HepG2 (cell line): ENCODE results near the gene SLC5A10. TPM values are rescaled to one million over a fixed set of nuclear protein-coding genes. Genes with fewer than 3 reads are reported as not detected.

Source experiments
- AGO1 ChIP-seq: fragments of 200-400 bp; formaldehyde crosslinking; IDR thresholded peaks from 2 replicates; pipeline ENCODE4 v1.6.1; 2017; ENCODE audit warnings: mild to moderate bottlenecking, low read depth, low read length, moderate library complexity; ENCODE audit not compliant: poor library complexity, severe bottlenecking
- ARHGAP35 ChIP-seq: sonication (generic); formaldehyde crosslinking; IDR thresholded peaks from 2 replicates; pipeline ENCODE4 v1.9.0; 2022; ENCODE audit warnings: mild to moderate bottlenecking, inconsistent platforms, moderate library complexity, missing genetic modification reagents, borderline replicate concordance
- BRD4 ChIP-seq: sonication (generic); formaldehyde crosslinking; IDR thresholded peaks from 2 replicates; pipeline ENCODE4 v1.4.0; 2020; ENCODE audit warnings: missing genetic modification reagents
- EEA1 ChIP-seq: sonication (generic); formaldehyde crosslinking; IDR thresholded peaks from 2 replicates; pipeline ENCODE4 v1.5.1; 2020; ENCODE audit warnings: mild to moderate bottlenecking, missing genetic modification reagents, borderline replicate concordance
- ERF ChIP-seq: IDR thresholded peaks from 2 replicates; pipeline ENCODE4 v1.6.1; 2018; ENCODE audit warnings: missing biosample characterization, missing genetic modification reagents
- FUBP1 ChIP-seq: sonication (generic); formaldehyde crosslinking; IDR thresholded peaks from 2 replicates; pipeline ENCODE4 v1.5.1; 2020; ENCODE audit warnings: missing genetic modification reagents, mild to moderate bottlenecking, borderline replicate concordance
- HDAC2 ChIP-seq: sonication (generic); formaldehyde crosslinking; IDR thresholded peaks from 2 replicates; pipeline ENCODE4 v1.4.0; 2020; ENCODE audit warnings: missing genetic modification reagents
- HOXA7 ChIP-seq: sonication (generic); formaldehyde crosslinking; IDR thresholded peaks from 2 replicates; pipeline ENCODE4 v1.8.1; 2022; ENCODE audit warnings: mild to moderate bottlenecking, missing genetic modification reagents, moderate library complexity
- KDM3A ChIP-seq: IDR thresholded peaks from 2 replicates; pipeline ENCODE4 v1.6.1; 2018; ENCODE audit warnings: low read depth, missing compliant biosample characterization
- NFIC ChIP-seq: IDR thresholded peaks from 2 replicates; pipeline ENCODE4 v1.6.1; 2012; ENCODE audit warnings: mild to moderate bottlenecking, low read length, inconsistent platforms
- SNAPC2 ChIP-seq: sonication (generic); formaldehyde crosslinking; IDR thresholded peaks from 2 replicates; pipeline ENCODE4 v1.8.1; 2022; ENCODE audit warnings: mild to moderate bottlenecking, missing genetic modification reagents
- ZBTB49 ChIP-seq: sonication (generic); formaldehyde crosslinking; IDR thresholded peaks from 2 replicates; pipeline ENCODE4 v1.4.0; 2020; ENCODE audit warnings: missing genetic modification reagents, borderline replicate concordance
- ZNF251 ChIP-seq: sonication (generic); formaldehyde crosslinking; IDR thresholded peaks from 2 replicates; pipeline ENCODE4 v1.9.0; 2021; ENCODE audit warnings: mild to moderate bottlenecking, missing genetic modification reagents
- ZNF484 ChIP-seq: sonication (generic); formaldehyde crosslinking; IDR thresholded peaks from 2 replicates; pipeline ENCODE4 v1.5.1; 2020; ENCODE audit warnings: mild to moderate bottlenecking, low read depth, missing genetic modification reagents, borderline replicate concordance
- ZNF747 ChIP-seq: sonication (generic); formaldehyde crosslinking; IDR thresholded peaks from 2 replicates; pipeline ENCODE4 v1.8.1; 2023; ENCODE audit warnings: missing genetic modification reagents, mild to moderate bottlenecking, borderline replicate concordance
- ZNF792 ChIP-seq: IDR thresholded peaks from 2 replicates; pipeline ENCODE4 v1.6.1; 2016
- ZSCAN20 ChIP-seq: sonication (generic); formaldehyde crosslinking; IDR thresholded peaks from 2 replicates; pipeline ENCODE4 v1.4.0; 2020; ENCODE audit warnings: missing genetic modification reagents, mild to moderate bottlenecking, borderline replicate concordance
- ZSCAN30 ChIP-seq: sonication (generic); formaldehyde crosslinking; IDR thresholded peaks from 2 replicates; pipeline ENCODE4 v1.5.0; 2020; ENCODE audit warnings: mild to moderate bottlenecking, missing genetic modification reagents
- polyA plus RNA-seq, 8 experiments: library from polyadenylated mRNA; depleted of rRNA in 3 of 8; stranded (reverse) in 7 of 8; unstranded in 1 of 8; fragments of >200 nt; fragmentation: Illumina TruSeq in 4 of 8; extraction: Trizol in 4 of 8; gene quantifications; 2 replicates each; pipeline versions ENCODE4 v1.2.1 to v1.2.3, GENCODE V29; 2011 to 2016; ENCODE audit warnings: low read depth in 4 of 8, missing spikeins in 1 of 8, mixed read lengths in 1 of 8; ENCODE audit not compliant: insufficient read depth in 1 of 8
- total RNA-seq, 5 experiments: library from RNA; depleted of rRNA; stranded (reverse); fragments of >200 nt; fragmentation: Illumina TruSeq; extraction: Trizol; gene quantifications; 2 replicates each; pipeline ENCODE4 v1.2.3, GENCODE V29; 2016; ENCODE audit warnings: low read depth in 1 of 5
- TF ChIP-seq, protein P1 (sequence below): sonication (generic); formaldehyde crosslinking; IDR thresholded peaks from 2 replicates; pipeline ENCODE4 v1.5.1; 2020; ENCODE audit warnings: mild to moderate bottlenecking, moderate library complexity, missing genetic modification reagents
- TF ChIP-seq, protein P2 (sequence below): sonication (generic); formaldehyde crosslinking; IDR thresholded peaks from 2 replicates; pipeline ENCODE4 v1.4.0; 2020; ENCODE audit warnings: missing genetic modification reagents
- TF ChIP-seq, protein P3 (sequence below): sonication (generic); formaldehyde crosslinking; IDR thresholded peaks from 2 replicates; pipeline ENCODE4 v1.5.1; 2020; ENCODE audit warnings: mild to moderate bottlenecking, missing genetic modification reagents, moderate library complexity

SLC5A10 gene
- total and polyA plus RNA-seq, 2 of the 13 experiments (the other 11 are each of a cell fraction or from before 2014, with no cell fraction given): 0.05 TPM; not detected in 1

DNA sequence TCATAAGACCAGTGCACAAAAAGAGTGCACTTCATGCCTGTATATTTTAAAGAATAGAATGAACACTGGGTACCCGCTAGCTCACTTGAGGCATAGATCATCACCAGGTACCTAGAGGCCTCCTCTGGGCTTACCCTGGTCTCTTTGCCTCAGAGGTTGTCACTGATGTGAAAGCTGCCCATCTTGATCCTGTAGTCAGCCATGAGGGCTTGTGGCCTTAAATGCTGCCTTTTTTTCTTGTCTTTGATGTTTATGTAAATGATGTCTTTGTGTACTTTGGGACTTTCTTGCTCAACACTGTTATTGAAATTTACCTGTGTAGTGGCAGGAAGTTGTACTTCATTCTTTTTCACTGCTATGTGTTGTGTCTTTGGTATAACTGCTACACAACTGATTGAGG is 26.8 kb upstream of the SLC5A10 start (continued):
- TF ChIP-seq ZNF251: no peak
- TF ChIP-seq HDAC2 (CRISPR knock-in tag): peak; percentile 68; the same call in 1 of the 2 replicates
- TF ChIP-seq ERF (CRISPR knock-in tag): no peak
- TF ChIP-seq HOXA7 (CRISPR knock-in tag): no peak
- TF ChIP-seq, protein P1, sequence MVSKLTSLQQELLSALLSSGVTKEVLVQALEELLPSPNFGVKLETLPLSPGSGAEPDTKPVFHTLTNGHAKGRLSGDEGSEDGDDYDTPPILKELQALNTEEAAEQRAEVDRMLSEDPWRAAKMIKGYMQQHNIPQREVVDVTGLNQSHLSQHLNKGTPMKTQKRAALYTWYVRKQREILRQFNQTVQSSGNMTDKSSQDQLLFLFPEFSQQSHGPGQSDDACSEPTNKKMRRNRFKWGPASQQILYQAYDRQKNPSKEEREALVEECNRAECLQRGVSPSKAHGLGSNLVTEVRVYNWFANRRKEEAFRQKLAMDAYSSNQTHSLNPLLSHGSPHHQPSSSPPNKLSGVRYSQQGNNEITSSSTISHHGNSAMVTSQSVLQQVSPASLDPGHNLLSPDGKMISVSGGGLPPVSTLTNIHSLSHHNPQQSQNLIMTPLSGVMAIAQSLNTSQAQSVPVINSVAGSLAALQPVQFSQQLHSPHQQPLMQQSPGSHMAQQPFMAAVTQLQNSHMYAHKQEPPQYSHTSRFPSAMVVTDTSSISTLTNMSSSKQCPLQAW (CRISPR knock-in tag): no peak
- no peak for TF ChIP-seq ZSCAN20 (CRISPR knock-in tag)
- no peak for TF ChIP-seq KDM3A (CRISPR knock-in tag)
- TF ChIP-seq, protein P2, sequence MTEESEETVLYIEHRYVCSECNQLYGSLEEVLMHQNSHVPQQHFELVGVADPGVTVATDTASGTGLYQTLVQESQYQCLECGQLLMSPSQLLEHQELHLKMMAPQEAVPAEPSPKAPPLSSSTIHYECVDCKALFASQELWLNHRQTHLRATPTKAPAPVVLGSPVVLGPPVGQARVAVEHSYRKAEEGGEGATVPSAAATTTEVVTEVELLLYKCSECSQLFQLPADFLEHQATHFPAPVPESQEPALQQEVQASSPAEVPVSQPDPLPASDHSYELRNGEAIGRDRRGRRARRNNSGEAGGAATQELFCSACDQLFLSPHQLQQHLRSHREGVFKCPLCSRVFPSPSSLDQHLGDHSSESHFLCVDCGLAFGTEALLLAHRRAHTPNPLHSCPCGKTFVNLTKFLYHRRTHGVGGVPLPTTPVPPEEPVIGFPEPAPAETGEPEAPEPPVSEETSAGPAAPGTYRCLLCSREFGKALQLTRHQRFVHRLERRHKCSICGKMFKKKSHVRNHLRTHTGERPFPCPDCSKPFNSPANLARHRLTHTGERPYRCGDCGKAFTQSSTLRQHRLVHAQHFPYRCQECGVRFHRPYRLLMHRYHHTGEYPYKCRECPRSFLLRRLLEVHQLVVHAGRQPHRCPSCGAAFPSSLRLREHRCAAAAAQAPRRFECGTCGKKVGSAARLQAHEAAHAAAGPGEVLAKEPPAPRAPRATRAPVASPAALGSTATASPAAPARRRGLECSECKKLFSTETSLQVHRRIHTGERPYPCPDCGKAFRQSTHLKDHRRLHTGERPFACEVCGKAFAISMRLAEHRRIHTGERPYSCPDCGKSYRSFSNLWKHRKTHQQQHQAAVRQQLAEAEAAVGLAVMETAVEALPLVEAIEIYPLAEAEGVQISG (CRISPR knock-in tag): no peak
- TF ChIP-seq BRD4 (CRISPR knock-in tag): no peak
- TF ChIP-seq EEA1: no peak
- no peak for TF ChIP-seq ZBTB49 (CRISPR knock-in tag)
- no peak for TF ChIP-seq NFIC
- TF ChIP-seq ZNF484 (CRISPR knock-in tag): no peak
- TF ChIP-seq ZNF792: 0 out of 2 replicates have a peak, but pooled peaks have one; percentile 34
- no peak for TF ChIP-seq FUBP1
- no peak for TF ChIP-seq ZNF747 (CRISPR knock-in tag)
- TF ChIP-seq, protein P3, sequence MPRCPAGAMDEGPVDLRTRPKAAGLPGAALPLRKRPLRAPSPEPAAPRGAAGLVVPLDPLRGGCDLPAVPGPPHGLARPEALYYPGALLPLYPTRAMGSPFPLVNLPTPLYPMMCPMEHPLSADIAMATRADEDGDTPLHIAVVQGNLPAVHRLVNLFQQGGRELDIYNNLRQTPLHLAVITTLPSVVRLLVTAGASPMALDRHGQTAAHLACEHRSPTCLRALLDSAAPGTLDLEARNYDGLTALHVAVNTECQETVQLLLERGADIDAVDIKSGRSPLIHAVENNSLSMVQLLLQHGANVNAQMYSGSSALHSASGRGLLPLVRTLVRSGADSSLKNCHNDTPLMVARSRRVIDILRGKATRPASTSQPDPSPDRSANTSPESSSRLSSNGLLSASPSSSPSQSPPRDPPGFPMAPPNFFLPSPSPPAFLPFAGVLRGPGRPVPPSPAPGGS (CRISPR knock-in tag): no peak
- no peak for TF ChIP-seq ZSCAN30 (CRISPR knock-in tag)
- no peak for TF ChIP-seq AGO1
- TF ChIP-seq SNAPC2 (CRISPR knock-in tag): no peak
- TF ChIP-seq ARHGAP35: no peak
